Activated T-cell treated with anti-CD3 and anti-CD28 coated beads, Interleukin-2, amount 50 U/mL, for 24 hours (primary cell): ENCODE measurements around the gene CBX6.

Experiments used
- DNase-seq: peaks from one replicate; pipeline ENCODE4 v3.0.0-alpha.2; 2020
- H3K27ac Mint-ChIP-seq: 2 replicates; pipeline ENCODE4 v1.8.0; 2020; ENCODE audit warnings: mild to moderate bottlenecking, mixed read lengths
- H3K27me3 Mint-ChIP-seq: 2 replicates; pipeline ENCODE4 v1.8.0; 2020; ENCODE audit warnings: mixed read lengths
- H3K36me3 Mint-ChIP-seq: 2 replicates; pipeline ENCODE4 v1.8.0; 2020; ENCODE audit warnings: low read depth, mixed read lengths
- H3K4me1 Mint-ChIP-seq: 2 replicates; pipeline ENCODE4 v1.8.0; 2020; ENCODE audit warnings: low read depth, mixed read lengths
- H3K4me3 Mint-ChIP-seq: 2 replicates; pipeline ENCODE4 v1.8.0; 2020; ENCODE audit warnings: mild to moderate bottlenecking, moderate library complexity, mixed read lengths
- H3K9me3 Mint-ChIP-seq: 2 replicates; pipeline ENCODE4 v1.8.0; 2020; ENCODE audit warnings: mixed read lengths

CBX6 gene

DNA sequence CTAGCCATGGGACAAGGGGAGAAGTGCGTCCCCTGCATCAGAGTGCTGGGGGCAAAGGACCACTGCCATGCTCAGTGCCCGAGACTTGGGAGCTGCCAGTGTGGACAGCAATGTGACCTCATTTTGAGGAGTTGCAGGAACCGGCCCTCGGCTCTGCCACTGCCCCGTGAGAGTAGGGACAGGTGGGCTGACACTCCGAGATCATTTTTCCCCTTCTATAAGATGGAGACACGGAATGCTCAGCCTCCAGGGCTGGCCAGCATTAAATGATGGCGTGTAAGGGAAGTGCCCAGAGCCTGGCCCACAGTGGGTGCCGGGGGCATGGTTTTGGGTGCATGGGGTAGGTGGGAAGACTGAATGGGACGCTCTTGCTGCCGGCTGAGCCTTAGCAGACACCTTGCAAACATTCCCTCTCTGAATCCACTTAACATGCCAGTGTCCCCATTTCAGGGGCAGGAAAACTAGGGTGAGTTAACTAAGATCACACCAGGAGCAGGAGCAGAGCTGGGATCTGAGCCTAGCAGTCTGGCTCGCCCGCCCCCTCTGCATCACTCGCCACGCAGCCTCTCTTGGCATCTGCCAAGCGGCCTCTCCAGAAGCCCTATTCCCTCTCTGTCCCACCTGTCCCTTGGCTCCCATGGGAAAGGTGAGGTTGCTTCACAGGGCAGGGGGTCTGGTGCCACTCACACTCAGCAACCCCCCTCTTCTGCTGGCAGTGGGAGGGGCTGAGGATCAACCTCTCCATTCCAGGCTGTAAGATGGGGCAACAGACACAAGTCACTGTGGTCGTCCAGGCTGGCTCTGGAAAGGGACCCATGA is 41.8 kb downstream of the CBX6 start:
- Mint-ChIP-seq H3K9me3 (no peaks in the 10 kb centered on the region), H3K27me3 (no peaks in the 10 kb centered on the region), H3K4me1 (no peaks in the 10 kb centered on the region), H3K27ac (no peak overlapping the region), H3K4me3 (no peak overlapping the region), H3K36me3 (no peaks in the 10 kb centered on the region)
- no peak for DNase-seq

- Mint-ChIP-seq H3K36me3 (no peaks in the 10 kb centered on the region), H3K27ac (no peak overlapping the region), H3K27me3 (no peaks in the 10 kb centered on the region), H3K4me3 (no peak overlapping the region), H3K9me3 (no peaks in the 10 kb centered on the region), H3K4me1 (no peaks in the 10 kb centered on the region)
- no peak for DNase-seq
Observed at GRCh38 chr22:38829485-38829884, 42.5 kb downstream of the CBX6 start.

DNA sequence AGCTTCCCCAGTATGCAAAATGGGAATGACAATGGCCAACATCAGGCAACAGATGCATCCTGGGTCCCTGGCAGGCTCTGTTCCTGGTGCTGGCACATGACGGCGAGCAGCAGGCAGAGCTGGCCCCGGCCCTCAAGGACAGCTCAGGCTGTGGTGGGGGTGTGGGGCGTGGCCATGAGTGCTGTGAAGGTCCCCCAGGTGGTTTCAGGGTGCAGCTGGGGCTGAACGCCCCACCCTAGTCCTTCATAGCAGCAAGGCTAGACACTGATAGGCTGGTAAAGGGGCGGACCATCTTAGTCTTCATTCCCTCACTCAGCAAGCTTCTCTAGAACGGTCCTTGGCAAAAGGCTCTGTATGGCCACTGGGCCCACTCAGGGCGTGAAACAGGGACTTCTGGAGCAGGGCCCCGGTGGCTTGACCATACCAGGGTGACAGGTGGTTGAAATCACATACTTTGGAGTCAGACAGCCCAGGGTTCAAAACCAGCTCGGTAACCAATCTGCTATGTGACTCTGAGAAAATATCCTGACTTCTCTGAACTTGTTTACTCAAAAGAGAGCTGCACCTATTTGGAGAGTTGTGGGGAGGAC is 43.3 kb downstream of the CBX6 start:
- H3K27ac Mint-ChIP-seq = no peak overlapping the region
- no peaks in the 10 kb centered on the region for H3K36me3 Mint-ChIP-seq
- no peaks in the 10 kb centered on the region for H3K4me1 Mint-ChIP-seq
- H3K9me3 Mint-ChIP-seq = no peaks in the 10 kb centered on the region
- H3K4me3 Mint-ChIP-seq = no peak overlapping the region
- H3K27me3 Mint-ChIP-seq = no peaks in the 10 kb centered on the region
- DNase-seq = no peak

- Mint-ChIP-seq H3K27ac (no peak overlapping the region), H3K4me3 (no peak overlapping the region), H3K36me3 (no peaks in the 10 kb centered on the region), H3K27me3 (no peaks in the 10 kb centered on the region), H3K9me3 (no peaks in the 10 kb centered on the region), H3K4me1 (no peaks in the 10 kb centered on the region)
- DNase-seq = no peak
Observed at GRCh38 chr22:38828191-38828590, 43.8 kb downstream of the CBX6 start.

- no peaks in the 10 kb centered on the region for H3K9me3 Mint-ChIP-seq
- DNase-seq = no peak
- H3K4me1 Mint-ChIP-seq = no peaks in the 10 kb centered on the region
- H3K27ac Mint-ChIP-seq = no peak overlapping the region
- no peaks in the 10 kb centered on the region for H3K27me3 Mint-ChIP-seq
- no peak overlapping the region for H3K4me3 Mint-ChIP-seq
- H3K36me3 Mint-ChIP-seq = no peaks in the 10 kb centered on the region
Observed at GRCh38 chr22:38827510-38827909, 44.5 kb downstream of the CBX6 start.

GRCh38 chr22:38826801-38827200 is 45.2 kb downstream of the CBX6 start:
- DNase-seq = no peak
- Mint-ChIP-seq H3K36me3 (no peaks in the 10 kb centered on the region), H3K4me1 (no peaks in the 10 kb centered on the region)

DNA sequence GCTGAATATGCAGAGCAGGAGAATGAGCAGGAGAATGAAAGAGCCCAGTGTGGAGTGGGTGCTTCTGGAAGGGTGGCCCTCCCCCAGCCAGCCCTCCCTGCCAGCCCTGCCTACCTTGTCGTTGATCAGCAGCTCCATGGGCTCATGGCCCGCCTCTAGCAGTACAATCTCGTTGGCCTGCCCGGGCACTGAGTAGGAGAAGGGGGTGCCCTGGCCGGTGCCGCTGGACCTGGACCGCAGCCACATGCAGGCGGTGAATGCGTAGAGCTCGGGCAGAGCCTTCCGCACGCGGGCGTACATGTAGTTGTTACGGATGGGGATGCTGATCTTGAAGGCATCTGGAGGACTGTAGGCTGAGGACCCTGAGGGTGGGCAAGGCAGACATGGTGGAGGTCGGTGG is 45.6 kb downstream of the CBX6 start:
- H3K4me3 Mint-ChIP-seq = no peak overlapping the region
- H3K9me3 Mint-ChIP-seq = no peaks in the 10 kb centered on the region
- H3K27me3 Mint-ChIP-seq = no peaks in the 10 kb centered on the region
- no peaks in the 10 kb centered on the region for H3K36me3 Mint-ChIP-seq
- DNase-seq = no peak
- no peak overlapping the region for H3K27ac Mint-ChIP-seq
- no peaks in the 10 kb centered on the region for H3K4me1 Mint-ChIP-seq

More at GRCh38 chr22:38826801-38827200, 45.2 kb downstream of the CBX6 start:
- H3K27me3 Mint-ChIP-seq = no peaks in the 10 kb centered on the region
- H3K4me3 Mint-ChIP-seq = no peak overlapping the region
- no peaks in the 10 kb centered on the region for H3K9me3 Mint-ChIP-seq
- H3K27ac Mint-ChIP-seq = no peak overlapping the region

GRCh38 chr22:38824585-38824984 is 47.4 kb downstream of the CBX6 start:
- Mint-ChIP-seq H3K27me3 (no peaks in the 10 kb centered on the region), H3K4me1 (no peaks in the 10 kb centered on the region), H3K36me3 (no peaks in the 10 kb centered on the region), H3K27ac (no peak overlapping the region), H3K4me3 (no peak overlapping the region), H3K9me3 (no peaks in the 10 kb centered on the region)
- DNase-seq = peak; percentile 44

GRCh38 chr22:38823637-38824036 is 48.4 kb downstream of the CBX6 start:
- H3K27me3 Mint-ChIP-seq = no peaks in the 10 kb centered on the region
- no peaks in the 10 kb centered on the region for H3K36me3 Mint-ChIP-seq
- no peak overlapping the region for H3K27ac Mint-ChIP-seq
- H3K4me3 Mint-ChIP-seq = no peak overlapping the region
- DNase-seq = no peak
- H3K4me1 Mint-ChIP-seq = no peaks in the 10 kb centered on the region
- no peaks in the 10 kb centered on the region for H3K9me3 Mint-ChIP-seq

DNA sequence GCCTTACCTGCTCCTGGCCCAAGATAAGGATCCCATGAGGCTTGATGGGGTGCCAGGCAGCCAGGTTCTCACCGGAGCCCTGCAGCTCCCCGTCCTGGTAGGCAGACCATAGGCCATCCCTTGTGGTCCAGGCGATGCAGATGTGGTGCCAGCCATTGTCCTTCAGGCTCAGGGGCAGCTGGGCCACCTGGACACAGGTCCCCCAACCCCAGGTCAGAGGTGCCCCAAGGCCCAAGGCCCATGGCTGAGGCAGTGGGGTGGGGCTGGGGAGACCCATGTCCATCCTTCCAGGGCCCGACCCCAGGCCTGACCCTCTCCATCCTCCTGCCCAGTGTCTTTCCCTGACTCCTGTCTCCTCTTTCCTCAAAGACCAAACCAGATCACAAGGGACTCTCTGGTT is 48.9 kb downstream of the CBX6 start:
- H3K9me3 Mint-ChIP-seq = no peaks in the 10 kb centered on the region
- DNase-seq = no peak
- no peaks in the 10 kb centered on the region for H3K4me1 Mint-ChIP-seq
- no peak overlapping the region for H3K27ac Mint-ChIP-seq
- no peaks in the 10 kb centered on the region for H3K27me3 Mint-ChIP-seq
- no peak overlapping the region for H3K4me3 Mint-ChIP-seq
- no peaks in the 10 kb centered on the region for H3K36me3 Mint-ChIP-seq

DNA sequence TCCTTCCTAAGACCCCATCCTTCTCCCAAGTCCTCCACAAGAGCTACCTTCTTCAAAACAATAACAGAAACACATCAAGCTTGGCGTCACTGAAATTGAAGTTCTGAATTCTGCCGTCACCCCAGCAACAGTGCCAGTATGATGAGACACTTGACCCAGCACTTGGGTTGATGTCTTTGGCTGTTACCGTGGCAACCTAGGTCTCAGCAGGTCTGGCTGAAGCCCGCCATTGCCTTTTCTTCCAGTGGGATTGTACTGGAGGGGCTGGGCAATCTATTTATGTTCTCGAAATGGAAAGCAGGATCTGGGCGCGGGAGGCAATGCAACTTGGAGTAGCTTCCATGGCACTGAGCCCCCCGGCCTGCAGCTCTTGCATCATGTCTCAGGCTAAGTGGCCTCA is 52.0 kb downstream of the CBX6 start:
- no peaks in the 10 kb centered on the region for H3K36me3 Mint-ChIP-seq
- no peaks in the 10 kb centered on the region for H3K27me3 Mint-ChIP-seq
- no peak for DNase-seq
- no peak overlapping the region for H3K27ac Mint-ChIP-seq
- H3K9me3 Mint-ChIP-seq = no peaks in the 10 kb centered on the region
- H3K4me1 Mint-ChIP-seq = no peaks in the 10 kb centered on the region
- H3K4me3 Mint-ChIP-seq = no peak overlapping the region

DNA sequence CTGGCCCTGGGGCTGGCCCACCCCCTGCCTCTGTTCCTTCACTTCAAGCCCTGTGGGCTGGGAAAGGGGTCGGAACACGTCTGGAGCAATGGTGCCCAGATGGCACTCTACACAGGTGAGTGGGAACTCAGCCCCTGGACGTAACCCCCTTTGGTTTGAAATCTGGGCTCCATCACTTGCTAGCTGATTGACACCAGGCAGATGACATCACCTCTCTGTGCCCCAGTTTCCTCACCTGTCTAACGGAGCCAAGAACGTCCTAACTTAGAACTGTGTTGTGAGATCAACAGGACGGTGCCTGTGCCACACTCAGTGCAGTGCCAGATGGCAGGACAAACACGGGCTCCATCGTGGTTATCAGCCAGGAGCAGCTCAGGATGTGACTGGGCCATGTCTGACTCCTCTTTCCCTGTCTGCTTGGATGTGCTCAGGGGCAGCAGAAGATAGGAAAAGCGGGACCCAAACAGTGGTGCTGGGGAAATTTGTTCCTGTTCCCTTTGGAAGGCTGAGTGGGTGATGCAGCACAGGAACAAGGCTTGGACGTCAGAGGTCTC is 52.6 kb downstream of the CBX6 start:
- Mint-ChIP-seq H3K36me3 (no peaks in the 10 kb centered on the region), H3K4me1 (no peaks in the 10 kb centered on the region), H3K27ac (no peak overlapping the region), H3K9me3 (no peaks in the 10 kb centered on the region), H3K4me3 (no peak overlapping the region), H3K27me3 (no peaks in the 10 kb centered on the region)
- DNase-seq = no peak

DNA sequence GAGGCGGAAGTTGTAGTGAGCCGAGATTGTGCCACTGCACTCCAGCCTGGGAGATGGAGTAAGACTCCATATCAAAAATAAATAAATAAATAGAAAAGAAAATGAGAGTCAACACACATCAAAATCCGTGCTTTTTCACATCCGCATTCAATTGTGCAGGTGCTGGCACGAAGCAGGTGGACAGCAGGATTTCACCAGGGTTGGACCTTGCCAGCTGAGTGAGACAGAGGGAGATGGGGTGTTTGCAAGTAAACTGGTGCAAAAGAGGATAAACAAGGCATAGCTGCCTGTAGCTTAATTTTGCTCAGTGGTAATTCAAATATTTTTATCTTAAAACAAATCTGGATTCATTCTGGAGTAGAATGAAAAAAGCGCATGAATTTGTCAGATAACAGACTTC is 54.8 kb downstream of the CBX6 start:
- Mint-ChIP-seq H3K4me3 (no peak overlapping the region), H3K4me1 (no peaks in the 10 kb centered on the region), H3K27me3 (peaks cover 3% of the 10 kb centered on the region), H3K9me3 (no peaks in the 10 kb centered on the region), H3K27ac (no peak overlapping the region), H3K36me3 (no peaks in the 10 kb centered on the region)
- no peak for DNase-seq

DNA sequence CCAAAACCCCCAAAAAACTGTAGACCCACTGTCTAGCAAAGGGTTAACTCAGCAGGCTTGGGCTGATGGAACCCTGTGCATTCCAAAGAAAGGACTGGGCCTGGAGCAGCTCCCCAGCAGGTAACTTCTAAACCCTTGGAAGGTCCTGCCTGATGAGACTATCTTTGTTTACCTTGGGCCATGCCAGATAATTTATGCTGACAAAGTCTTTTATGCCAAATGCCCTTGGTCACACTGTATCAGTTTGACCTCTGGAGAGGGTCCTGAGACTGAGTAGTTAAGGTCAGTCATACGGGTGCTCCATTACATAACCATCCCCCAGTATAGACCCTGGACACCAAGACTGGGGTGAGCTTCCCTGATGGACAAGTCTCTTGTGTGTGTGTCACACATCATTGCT is 56.2 kb downstream of the CBX6 start:
- no peaks in the 10 kb centered on the region for H3K36me3 Mint-ChIP-seq

More for the DNA sequence above, 56.2 kb downstream of the CBX6 start:
- Mint-ChIP-seq H3K27ac (no peak overlapping the region), H3K9me3 (no peaks in the 10 kb centered on the region), H3K4me1 (no peaks in the 10 kb centered on the region), H3K4me3 (no peak overlapping the region), H3K27me3 (peaks cover 3% of the 10 kb centered on the region)
- no peak for DNase-seq
